ENCODE data around the gene SLC6A12. TPM values are rescaled to one million over a fixed set of nuclear protein-coding genes. Genes with fewer than 3 reads are reported as not detected.
"Not testable (repeated sequence)": the region's sequence is repeated elsewhere in the genome, so short reads cannot be mapped to it uniquely, and the experiment has no call there.

SLC6A12 gene
- total RNA-seq, 4 donors from 2014 or later = 0.57 TPM; not detected in 3

GRCh38 chr12:236445-236844 lies 22.5 kb upstream of the SLC6A12 start:
- no peak overlapping the region for H3K27ac ChIP-seq
- intact Hi-C loops (cut with DNase I) = no loop called here
- no peaks in the 10 kb centered on the region for H3K4me1 ChIP-seq
- no peak for DNase-seq
- no peaks in the 10 kb centered on the region for H3K36me3 ChIP-seq
- TF ChIP-seq CTCF (IDR thresholded peaks at IDR 0.05) = no peak
- TF ChIP-seq POLR2A (IDR thresholded peaks at IDR 0.05) = no peak
- WGBS, 2 donors = 86 to 94% methylated on average over 3 of the region's 3 CpGs
- H3K9me3 ChIP-seq = peaks cover 0 to 27% (median 6%) of the 10 kb centered on the region in 3 donors
- peaks cover 0 to 23% (median 0%) of the 10 kb centered on the region in 4 donors for H3K27me3 ChIP-seq
- H3K4me3 ChIP-seq = no peak overlapping the region

- 83 to 86% methylated on average over 4 of the region's 4 CpGs for WGBS, 2 donors
- Histone ChIP-seq H3K27me3 (peaks cover 0 to 24% (median 0%) of the 10 kb centered on the region in 4 donors), H3K9me3 (peaks cover 0 to 27% (median 6%) of the 10 kb centered on the region in 3 donors)
- H3K36me3 ChIP-seq; intact Hi-C loops (cut with DNase I); H3K27ac ChIP-seq; H3K4me3 ChIP-seq; H3K4me1 ChIP-seq; DNase-seq: not testable (repeated sequence)
These were observed 22.0 kb upstream of the SLC6A12 start for GRCh38 chr12:235967-236366.

GRCh38 chr12:234891-235415 lies 21.0 kb upstream of the SLC6A12 start:
- H3K4me1 ChIP-seq = no peaks in the 10 kb centered on the region
- H3K36me3 ChIP-seq = no peaks in the 10 kb centered on the region
- 86 to 94% methylated on average over 5 to 7 of the region's 10 CpGs for WGBS, 2 donors
- peaks cover 0 to 27% (median 6%) of the 10 kb centered on the region in 3 donors for H3K9me3 ChIP-seq
- H3K4me3 ChIP-seq = no peak overlapping the region
- no peak overlapping the region for H3K27ac ChIP-seq
- H3K27me3 ChIP-seq = peaks cover 0 to 26% (median 0%) of the 10 kb centered on the region in 4 donors
- intact Hi-C loops (cut with DNase I) = no loop called here
- no peak for DNase-seq
- TF ChIP-seq CTCF (IDR thresholded peaks at IDR 0.05) (no peak), POLR2A (IDR thresholded peaks at IDR 0.05) (no peak)

GRCh38 chr12:234019-234418 lies 20.1 kb upstream of the SLC6A12 start:
- no peak overlapping the region for H3K4me3 ChIP-seq
- intact Hi-C loops (cut with DNase I) = no loop called here
- H3K27me3 ChIP-seq = peaks cover 0 to 35% (median 0%) of the 10 kb centered on the region in 4 donors
- WGBS, 2 donors = 68 to 90% methylated on average over 4 to 7 of the region's 7 CpGs
- H3K36me3 ChIP-seq = no peaks in the 10 kb centered on the region
- peaks cover 0 to 27% (median 6%) of the 10 kb centered on the region in 3 donors for H3K9me3 ChIP-seq
- no peak for DNase-seq
- TF ChIP-seq CTCF (IDR thresholded peaks at IDR 0.05) (no peak), POLR2A (IDR thresholded peaks at IDR 0.05) (no peak)
- no peak overlapping the region for H3K27ac ChIP-seq
- no peaks in the 10 kb centered on the region for H3K4me1 ChIP-seq

- TF ChIP-seq CTCF (IDR thresholded peaks at IDR 0.05) (no peak), POLR2A (IDR thresholded peaks at IDR 0.05) (no peak)
- H3K36me3 ChIP-seq = no peaks in the 10 kb centered on the region
- 88 to 90% methylated on average over 2 to 3 of the region's 3 CpGs for WGBS, 2 donors
- peaks cover 0 to 40% (median 0%) of the 10 kb centered on the region in 4 donors for H3K27me3 ChIP-seq
- H3K9me3 ChIP-seq = peaks cover 0 to 27% (median 6%) of the 10 kb centered on the region in 3 donors
- H3K4me1 ChIP-seq = no peaks in the 10 kb centered on the region
- DNase-seq = no peak
- intact Hi-C loops (cut with DNase I) = no loop called here
- H3K27ac ChIP-seq = no peak overlapping the region
- no peak overlapping the region for H3K4me3 ChIP-seq
These were observed 19.6 kb upstream of the SLC6A12 start for GRCh38 chr12:233615-233968.
